ENCODE data around the gene LENG8.

DNA sequence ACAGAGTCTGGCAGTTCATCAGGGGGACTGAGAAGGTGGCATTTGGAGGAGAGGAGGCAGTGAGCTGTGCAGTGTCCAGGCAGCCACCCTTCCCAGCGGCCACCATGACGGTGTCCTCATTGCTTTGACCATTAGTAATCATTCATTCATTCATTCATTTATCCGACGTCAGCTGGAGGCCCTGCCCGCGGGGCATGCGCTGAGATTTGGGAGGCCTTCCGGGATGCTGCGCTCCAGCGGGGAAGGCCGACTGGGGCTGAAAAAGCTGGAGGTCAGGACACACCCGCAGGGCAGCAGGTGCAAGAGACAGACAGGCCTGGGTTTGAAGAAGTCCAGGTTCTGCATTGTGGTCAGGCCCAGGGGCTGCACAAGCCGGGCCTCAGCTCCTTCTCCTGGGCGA, 24.8 kb upstream of the LENG8 start:
- TF ChIP-seq, protein P1, sequence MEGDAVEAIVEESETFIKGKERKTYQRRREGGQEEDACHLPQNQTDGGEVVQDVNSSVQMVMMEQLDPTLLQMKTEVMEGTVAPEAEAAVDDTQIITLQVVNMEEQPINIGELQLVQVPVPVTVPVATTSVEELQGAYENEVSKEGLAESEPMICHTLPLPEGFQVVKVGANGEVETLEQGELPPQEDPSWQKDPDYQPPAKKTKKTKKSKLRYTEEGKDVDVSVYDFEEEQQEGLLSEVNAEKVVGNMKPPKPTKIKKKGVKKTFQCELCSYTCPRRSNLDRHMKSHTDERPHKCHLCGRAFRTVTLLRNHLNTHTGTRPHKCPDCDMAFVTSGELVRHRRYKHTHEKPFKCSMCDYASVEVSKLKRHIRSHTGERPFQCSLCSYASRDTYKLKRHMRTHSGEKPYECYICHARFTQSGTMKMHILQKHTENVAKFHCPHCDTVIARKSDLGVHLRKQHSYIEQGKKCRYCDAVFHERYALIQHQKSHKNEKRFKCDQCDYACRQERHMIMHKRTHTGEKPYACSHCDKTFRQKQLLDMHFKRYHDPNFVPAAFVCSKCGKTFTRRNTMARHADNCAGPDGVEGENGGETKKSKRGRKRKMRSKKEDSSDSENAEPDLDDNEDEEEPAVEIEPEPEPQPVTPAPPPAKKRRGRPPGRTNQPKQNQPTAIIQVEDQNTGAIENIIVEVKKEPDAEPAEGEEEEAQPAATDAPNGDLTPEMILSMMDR (IDR thresholded peaks at IDR 0.05): no peak
- TF ChIP-seq POLR2A (IDR thresholded peaks at IDR 0.05): no peak
